22Rv1 (cell line): ENCODE measurements around the gene KAT5.

Experiments used
- H3K27ac ChIP-seq: fragments of 450-650 bp; 2 replicates; pipeline ENCODE4 v1.5.1; 2017
- CTCF ChIP-seq: fragments of 450-650 bp; IDR thresholded peaks from 2 replicates; pipeline ENCODE4 v1.5.1; 2017; ENCODE audit warnings: mild to moderate bottlenecking
- ZFX ChIP-seq: fragments of 450-650 bp; IDR thresholded peaks from 2 replicates; pipeline ENCODE4 v1.6.1; 2017; ENCODE audit warnings: antibody characterized with exemption, borderline replicate concordance

The KAT5 gene

GRCh38 chr11:65712633-65713076, 603 bp downstream of the KAT5 start:
- TF ChIP-seq ZFX (no peak), CTCF (no peak)
- peak overlapping the region; percentile 96 for H3K27ac ChIP-seq

DNA sequence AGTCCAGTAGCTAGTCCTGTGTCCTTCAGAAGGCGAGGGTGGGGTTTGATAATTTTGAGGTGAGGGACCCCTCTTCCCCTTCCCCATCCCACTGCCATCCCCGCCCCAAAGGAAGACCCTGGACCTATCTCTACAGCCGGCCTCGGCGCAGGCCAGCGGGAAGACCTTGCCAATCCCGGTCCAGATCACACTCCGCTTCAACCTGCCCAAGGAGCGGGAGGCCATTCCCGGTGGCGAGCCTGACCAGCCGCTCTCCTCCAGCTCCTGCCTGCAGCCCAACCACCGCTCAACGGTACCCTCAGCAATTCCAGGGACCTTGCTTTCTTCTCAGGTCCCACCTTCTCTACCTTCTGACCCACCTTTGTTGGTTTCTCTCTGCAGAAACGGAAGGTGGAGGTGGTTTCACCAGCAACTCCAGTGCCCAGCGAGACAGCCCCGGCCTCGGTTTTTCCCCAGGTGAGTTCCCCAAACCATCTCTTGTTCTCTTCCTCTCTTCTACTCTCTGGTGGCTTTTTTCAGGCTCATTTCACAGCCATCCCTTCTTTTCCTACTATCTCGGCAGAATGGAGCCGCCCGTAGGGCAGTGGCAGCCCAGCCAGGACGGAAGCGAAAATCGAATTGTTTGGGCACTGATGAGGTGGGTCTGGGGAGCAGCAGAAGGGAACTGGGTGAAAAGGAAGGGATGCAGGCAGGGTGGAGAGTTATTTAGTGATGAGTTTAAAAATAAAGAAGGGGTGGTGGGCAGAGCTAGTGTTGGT, 1.3 kb downstream of the KAT5 start:
- peak overlapping the region; percentile 96 for H3K27ac ChIP-seq
- no peak for TF ChIP-seq CTCF
- no peak for TF ChIP-seq ZFX

GRCh38 chr11:65714433-65714832, 2.4 kb downstream of the KAT5 start:
- no peak for TF ChIP-seq CTCF
- TF ChIP-seq ZFX: no peak
- no peak overlapping the region for H3K27ac ChIP-seq

DNA sequence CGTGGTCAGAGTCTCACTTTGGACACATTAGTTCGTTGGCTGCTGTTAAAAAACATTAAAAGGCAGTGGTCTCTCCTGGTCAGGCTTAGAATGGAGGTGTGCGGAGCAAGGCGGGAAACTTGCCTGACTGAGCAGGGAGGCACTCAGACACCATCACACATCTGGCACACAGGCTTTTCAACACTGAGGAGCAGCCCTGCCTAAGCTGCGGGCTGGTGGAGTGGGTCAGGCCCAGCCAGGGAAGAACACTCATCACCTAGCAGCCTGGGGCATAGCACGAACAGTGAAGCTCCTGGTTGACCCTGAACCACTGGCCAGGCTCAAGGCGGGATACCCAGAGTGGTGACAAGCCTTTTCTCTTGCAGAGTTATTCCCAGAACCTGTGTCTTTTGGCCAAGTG, 4.2 kb downstream of the KAT5 start:
- H3K27ac ChIP-seq: peak overlapping the region; percentile 18; the same call in 1 of the 2 replicates
- TF ChIP-seq CTCF: no peak

- TF ChIP-seq ZFX: no peak
- no peak for TF ChIP-seq CTCF
- peak overlapping the region; percentile 18; the same call in 1 of the 2 replicates for H3K27ac ChIP-seq
Observed at GRCh38 chr11:65716774-65717405, 4.8 kb downstream of the KAT5 start.

DNA sequence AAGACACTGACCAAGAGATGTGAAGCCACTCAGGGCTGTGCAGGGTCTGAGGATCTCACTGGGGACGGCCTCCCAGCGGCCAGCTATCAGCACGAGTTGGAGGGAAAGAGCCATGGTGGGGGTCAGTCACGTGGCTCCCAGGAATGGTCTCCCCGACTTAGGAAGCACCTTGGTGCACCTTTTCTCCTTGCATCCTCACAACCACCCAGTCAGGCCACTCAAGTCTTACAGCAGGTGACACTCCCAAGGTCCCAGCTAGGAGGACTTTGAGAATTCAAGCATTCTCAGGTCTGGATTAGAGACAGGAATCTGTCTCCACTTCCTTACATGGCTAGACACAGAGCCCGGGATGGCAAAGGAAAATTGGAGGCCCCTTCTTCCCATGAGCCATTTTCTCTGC, 5.9 kb downstream of the KAT5 start:
- TF ChIP-seq ZFX (no peak), CTCF (no peak)
- H3K27ac ChIP-seq: peak overlapping the region; percentile 18; the same call in 1 of the 2 replicates

GRCh38 chr11:65718531-65718930, 6.5 kb downstream of the KAT5 start:
- TF ChIP-seq CTCF (no peak), ZFX (no peak)
- H3K27ac ChIP-seq: peak overlapping the region; percentile 86; the same call in 1 of the 2 replicates
